GM12892 (cell line): ENCODE data around the gene CDH23.

Source experiments
- DNase-seq: peaks from one replicate; pipeline ENCODE4 v3.0.0; 2011; ENCODE audit not compliant: insufficient read length
- FAIRE-seq: peaks from 2 replicates; lab custom pipeline; 2011; peaks lifted over from hg19 to GRCh38; lab: Jason Lieb, UNC
- POLR2A ChIP-seq: IDR thresholded peaks from 2 replicates; pipeline ENCODE4 v1.6.1; 2011; ENCODE audit warnings: low read depth, low read length, control low read depth
- POLR2AphosphoS5 ChIP-seq: IDR thresholded peaks from 2 replicates; pipeline ENCODE4 v1.6.1; 2011; ENCODE audit warnings: low read depth, low read length, control low read depth
- TAF1 ChIP-seq: IDR thresholded peaks from 2 replicates; pipeline ENCODE4 v1.6.1; 2011; ENCODE audit warnings: low read depth, mild to moderate bottlenecking, control low read depth, low read length, borderline replicate concordance

CDH23 gene

DNA sequence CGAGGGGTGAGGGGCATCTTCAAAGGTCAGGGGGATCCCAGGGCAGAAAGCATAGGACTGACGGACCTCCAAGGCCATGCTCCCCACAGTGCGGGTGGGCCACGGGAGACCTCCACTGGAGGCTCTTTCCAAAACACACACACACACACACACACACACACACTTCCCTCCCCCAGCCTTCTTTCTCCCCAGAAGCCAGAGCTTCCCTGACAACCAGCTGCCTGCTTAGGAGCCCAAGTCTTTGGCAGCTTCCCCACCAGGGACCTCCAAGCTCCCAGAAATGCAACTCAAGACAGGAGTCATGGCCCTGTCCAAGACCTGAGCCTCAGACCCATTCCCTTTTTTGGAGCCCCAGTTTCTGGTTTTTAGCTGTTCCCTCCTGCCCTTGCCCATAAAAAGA, 323.6 kb downstream of the CDH23 start:
- TF ChIP-seq POLR2A (no peak), TAF1 (no peak), POLR2AphosphoS5 (no peak)
- FAIRE-seq, result no peak
- no peak for DNase-seq

DNA sequence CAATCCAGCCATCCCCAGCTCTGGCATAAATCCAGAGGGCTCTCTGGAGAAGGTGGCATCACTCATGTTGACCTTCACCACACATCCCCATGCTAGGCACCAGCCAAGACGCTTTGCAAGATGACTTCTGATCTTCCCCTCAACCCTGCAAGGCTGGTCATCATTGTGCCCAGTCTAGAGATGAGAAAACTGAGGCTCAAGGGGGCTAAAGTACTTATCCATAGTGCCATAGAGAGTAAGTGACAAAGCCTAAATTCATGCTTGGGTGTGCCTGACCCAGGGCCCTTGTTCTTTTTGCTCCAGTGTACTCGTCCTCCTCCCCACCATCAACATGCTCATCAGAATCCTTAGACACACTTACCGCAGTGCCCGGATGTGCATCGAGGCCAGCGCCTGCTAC, 324.6 kb downstream of the CDH23 start:
- DNase-seq, result no peak
- no peak for TF ChIP-seq POLR2A
- TF ChIP-seq POLR2AphosphoS5, result no peak
- TF ChIP-seq TAF1, result no peak
- no peak for FAIRE-seq

DNA sequence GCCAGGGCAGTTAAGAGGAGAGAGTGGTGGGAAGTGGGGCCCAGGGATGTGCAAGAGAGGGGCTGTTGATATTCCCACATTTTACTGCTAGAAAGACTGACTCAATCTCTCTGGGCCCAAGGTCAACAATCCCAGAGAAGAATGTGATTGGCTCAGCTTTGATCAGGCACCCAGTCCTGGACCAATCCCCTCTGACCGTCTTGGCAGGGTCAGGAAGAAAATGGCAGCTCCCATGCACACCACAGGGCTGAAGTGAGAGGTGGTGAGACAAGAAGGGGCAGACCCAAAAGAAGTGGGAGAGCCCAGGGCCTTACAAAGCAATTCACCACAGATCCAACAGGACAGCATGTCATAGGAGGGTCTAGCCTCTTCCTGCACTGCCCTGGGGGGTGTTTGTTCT, 326.1 kb downstream of the CDH23 start:
- TF ChIP-seq POLR2AphosphoS5, result no peak
- TF ChIP-seq TAF1, result no peak
- TF ChIP-seq POLR2A, result no peak

GRCh38 chr10:71723311-71723710, 326.6 kb downstream of the CDH23 start:
- DNase-seq, result no peak
- TF ChIP-seq POLR2AphosphoS5, result no peak
- TF ChIP-seq TAF1, result no peak
- no peak for TF ChIP-seq POLR2A
- no peak for FAIRE-seq

More for the DNA sequence above, 326.1 kb downstream of the CDH23 start:
- DNase-seq, result no peak
- no peak for FAIRE-seq

- no peak for FAIRE-seq
- DNase-seq, result no peak
- TF ChIP-seq POLR2AphosphoS5, result no peak
- TF ChIP-seq TAF1, result no peak
- TF ChIP-seq POLR2A, result no peak
Observed at GRCh38 chr10:71724539-71724938, 327.8 kb downstream of the CDH23 start.

- no peak for DNase-seq
- no peak for FAIRE-seq
Observed at GRCh38 chr10:71725249-71725648, 328.5 kb downstream of the CDH23 start.

GRCh38 chr10:71725998-71726579, 329.4 kb downstream of the CDH23 start:
- peak; percentile 83 for FAIRE-seq
- no peak for TF ChIP-seq POLR2AphosphoS5
- TF ChIP-seq TAF1, result no peak
- no peak for TF ChIP-seq POLR2A
- no peak for DNase-seq

More at GRCh38 chr10:71725249-71725648, 328.5 kb downstream of the CDH23 start:
- TF ChIP-seq TAF1, result no peak
- no peak for TF ChIP-seq POLR2A
- no peak for TF ChIP-seq POLR2AphosphoS5

DNA sequence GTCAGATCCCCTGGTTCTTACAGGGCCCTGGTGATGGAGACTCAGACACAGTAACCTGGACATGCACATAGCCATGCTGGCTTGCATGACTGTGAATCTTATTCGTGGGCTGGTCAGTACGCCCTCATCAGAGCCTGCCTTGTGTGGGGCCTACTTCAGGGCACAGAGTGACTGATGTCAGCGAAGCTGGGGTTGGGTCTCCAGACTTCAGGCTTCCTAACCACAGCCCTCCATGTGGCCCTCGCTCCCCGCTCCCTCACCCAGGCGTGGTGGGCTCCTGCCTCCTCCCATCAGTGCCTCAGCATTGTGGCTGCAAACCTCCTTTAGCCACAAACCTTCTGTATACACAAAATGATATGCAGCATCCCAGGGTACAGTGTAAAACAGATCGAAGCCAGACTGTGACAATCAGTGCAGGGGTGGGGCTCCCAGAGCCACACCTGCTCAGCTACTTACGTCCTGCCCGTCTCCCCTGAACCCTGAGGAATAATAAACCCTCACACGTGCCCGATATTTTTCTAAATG, 329.9 kb downstream of the CDH23 start:
- no peak for FAIRE-seq
- DNase-seq, result no peak
- TF ChIP-seq POLR2AphosphoS5, result no peak
- TF ChIP-seq TAF1, result 0 out of 2 replicates have a peak, but pooled peaks have one; percentile 12

GRCh38 chr10:71727105-71727737, 330.5 kb downstream of the CDH23 start:
- TF ChIP-seq TAF1 (no peak), POLR2AphosphoS5 (no peak), POLR2A (no peak)
- FAIRE-seq (no peak), DNase-seq (peak; percentile 58)

GRCh38 chr10:71727738-71728737, 331.3 kb downstream of the CDH23 start:
- FAIRE-seq (peak; percentile 99), DNase-seq (peak; percentile 67)
- TF ChIP-seq POLR2A (peak; percentile 64), TAF1 (0 out of 2 replicates have a peak, but pooled peaks have one; percentile 39), POLR2AphosphoS5 (peak; percentile 65; the same call in 1 of the 2 replicates)
